Urinary bladder (tissue), 4 donors: ENCODE data around the gene DIS3L2. TPM values are rescaled to one million over a fixed set of nuclear protein-coding genes. Genes with fewer than 3 reads are reported as not detected.
A peak's percentile ranks its signal among the peaks of the same experiment; 100 is the strongest.

ENCODE experiments used
- DNase-seq: peaks from one replicate; pipeline ENCODE4 v3.0.0-alpha.2; 2015; ENCODE audit errors: extremely low spot score
- H3K27ac ChIP-seq: one replicate; pipeline ENCODE4 v1.5.1; 2013; ENCODE audit warnings: low read depth, mild to moderate bottlenecking, moderate library complexity
- H3K36me3 ChIP-seq: one replicate; pipeline ENCODE4 v1.6.1; 2013; ENCODE audit warnings: mild to moderate bottlenecking, moderate library complexity; ENCODE audit not compliant: insufficient read depth
- H3K4me1 ChIP-seq: one replicate; pipeline ENCODE4 v1.6.1; 2013; ENCODE audit warnings: mild to moderate bottlenecking, moderate library complexity; ENCODE audit not compliant: insufficient read depth
- H3K4me3 ChIP-seq: one replicate; pipeline ENCODE4 v1.5.1; 2013; ENCODE audit warnings: low read depth, low read length
- WGBS: extraction: QIAGEN DNeasy Blood & Tissue Kit; methylation state at CpG from one replicate; pipeline ENCODE4 v1.1.7; 2013; 5-methylcytosine and 5-hydroxymethylcytosine counted together
- polyA plus RNA-seq: library from polyadenylated mRNA; stranded (reverse); fragments of 200-250 nt; gene quantifications from one replicate; pipeline ENCODE4 v1.2.3, GENCODE V29; 2013
- total RNA-seq: library from RNA; depleted of rRNA; stranded (reverse); fragments of >200 nt; gene quantifications from one replicate; pipeline ENCODE4 v1.2.3, GENCODE V29; 2014
- donor health status: healthy with polysubstance abuse.
- donor health status: healthy.

The DIS3L2 gene
- total and polyA plus RNA-seq, 2 donors: 15.0 to 33.6 TPM

DNA sequence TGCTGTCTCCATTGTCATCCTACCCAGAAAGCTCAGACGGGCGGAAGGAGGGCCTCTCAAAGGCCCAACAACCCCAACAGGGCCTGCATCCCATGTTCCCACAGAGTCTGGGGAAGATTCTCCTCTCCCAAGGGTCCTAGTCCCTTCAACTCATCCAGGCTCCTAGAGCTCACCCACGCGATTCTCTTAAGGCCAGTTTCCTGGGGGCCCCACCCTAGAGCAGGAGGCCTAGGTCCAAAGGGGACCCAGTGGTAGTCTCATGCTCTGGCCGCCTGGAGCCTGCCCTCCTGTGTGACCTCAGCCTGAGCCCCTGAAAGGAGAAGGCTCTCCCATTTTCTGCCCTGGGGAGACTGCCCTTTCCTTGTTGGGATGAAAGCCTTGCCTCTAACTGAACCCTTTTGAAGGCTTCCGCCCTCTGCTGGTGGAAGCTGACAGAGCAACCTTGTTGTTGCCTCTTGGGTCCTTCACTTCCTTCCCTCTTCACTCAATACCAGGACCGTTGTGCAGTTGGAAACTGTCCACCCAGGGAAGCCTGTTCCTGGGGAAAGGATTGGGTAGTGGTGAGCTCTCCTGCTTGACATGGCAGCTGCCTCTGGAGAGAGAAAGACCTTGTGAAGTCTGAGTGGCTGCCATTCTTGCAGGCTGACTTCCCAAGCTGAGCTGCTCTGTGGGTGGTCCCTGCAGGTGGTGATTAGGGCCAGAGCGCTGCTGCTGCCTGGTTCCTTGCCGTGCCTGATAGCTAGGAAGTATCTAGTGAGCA is 331.1 kb downstream of the DIS3L2 start:
- DNase-seq: no peak
- 84% methylated on average over 9 of the region's 9 CpGs for WGBS
- no peak overlapping the region for H3K4me3 ChIP-seq

GRCh38 chr2:232293191-232293590 is 331.7 kb downstream of the DIS3L2 start:
- Histone ChIP-seq H3K36me3 (no peaks in the 10 kb centered on the region), H3K4me1 (no peaks in the 10 kb centered on the region), H3K27ac (no peak overlapping the region), H3K4me3 (no peak overlapping the region)
- no peak for DNase-seq
- WGBS: 90% methylated on average over 6 of the region's 6 CpGs

More for the DNA sequence above, 331.1 kb downstream of the DIS3L2 start:
- Histone ChIP-seq H3K4me1 (no peaks in the 10 kb centered on the region), H3K27ac (no peak overlapping the region), H3K36me3 (no peaks in the 10 kb centered on the region)

DNA sequence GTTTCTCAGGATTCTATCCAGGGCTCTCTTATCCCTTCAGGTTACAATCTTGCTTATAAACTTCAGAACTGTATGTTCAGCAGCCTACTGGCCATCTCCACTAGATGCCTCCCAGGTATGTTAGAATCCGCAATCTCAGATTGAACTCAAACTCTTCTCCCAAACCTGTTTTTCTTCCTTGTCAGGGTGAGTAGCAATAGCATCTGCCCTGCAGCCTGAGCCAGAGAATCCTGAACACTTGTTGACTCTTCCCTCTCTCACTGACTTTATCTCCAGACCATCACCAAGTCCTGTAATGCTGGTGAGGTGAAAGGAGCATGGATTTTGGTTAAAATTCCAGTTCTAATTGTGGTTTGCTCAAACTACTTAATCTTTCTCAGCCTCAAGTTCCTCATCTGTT is 334.5 kb downstream of the DIS3L2 start:
- H3K36me3 ChIP-seq: no peaks in the 10 kb centered on the region

GRCh38 chr2:232296776-232297525 is 335.4 kb downstream of the DIS3L2 start:
- WGBS: 94% methylated on average over 3 of the region's 3 CpGs

More for the DNA sequence above, 334.5 kb downstream of the DIS3L2 start:
- no peak for DNase-seq
- no peak overlapping the region for H3K4me3 ChIP-seq
- H3K4me1 ChIP-seq: no peaks in the 10 kb centered on the region
- no peak overlapping the region for H3K27ac ChIP-seq
- WGBS: 94% methylated on average over 1 of the region's 1 CpG

DNA sequence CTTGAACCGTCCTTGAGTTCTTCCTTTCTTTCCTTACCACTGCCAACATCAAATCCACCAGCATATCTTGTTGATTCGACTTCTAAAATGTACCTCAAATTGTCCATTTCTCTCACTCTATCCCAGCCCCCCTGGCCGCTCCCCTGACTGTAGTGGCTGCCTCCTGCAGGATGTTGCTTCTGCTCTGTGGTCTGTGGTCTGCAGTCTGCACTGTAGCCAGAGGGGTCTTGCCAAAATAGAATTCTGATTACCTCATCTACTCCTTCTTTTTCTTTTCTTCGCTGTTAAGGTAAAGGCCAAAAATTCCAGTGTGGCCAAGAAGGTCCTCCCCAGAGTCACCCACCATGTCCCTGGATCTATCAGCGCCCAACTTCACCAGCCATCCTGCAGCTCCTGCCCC is 337.6 kb downstream of the DIS3L2 start:
- H3K4me3 ChIP-seq: no peak overlapping the region
- no peak overlapping the region for H3K27ac ChIP-seq
- no peaks in the 10 kb centered on the region for H3K36me3 ChIP-seq
- no peak for DNase-seq
- WGBS: 90% methylated on average over 5 of the region's 5 CpGs
- no peaks in the 10 kb centered on the region for H3K4me1 ChIP-seq

More at GRCh38 chr2:232296776-232297525, 335.4 kb downstream of the DIS3L2 start:
- no peak for DNase-seq
- no peaks in the 10 kb centered on the region for H3K36me3 ChIP-seq
- no peak overlapping the region for H3K4me3 ChIP-seq
- H3K27ac ChIP-seq: no peak overlapping the region
- no peaks in the 10 kb centered on the region for H3K4me1 ChIP-seq

DNA sequence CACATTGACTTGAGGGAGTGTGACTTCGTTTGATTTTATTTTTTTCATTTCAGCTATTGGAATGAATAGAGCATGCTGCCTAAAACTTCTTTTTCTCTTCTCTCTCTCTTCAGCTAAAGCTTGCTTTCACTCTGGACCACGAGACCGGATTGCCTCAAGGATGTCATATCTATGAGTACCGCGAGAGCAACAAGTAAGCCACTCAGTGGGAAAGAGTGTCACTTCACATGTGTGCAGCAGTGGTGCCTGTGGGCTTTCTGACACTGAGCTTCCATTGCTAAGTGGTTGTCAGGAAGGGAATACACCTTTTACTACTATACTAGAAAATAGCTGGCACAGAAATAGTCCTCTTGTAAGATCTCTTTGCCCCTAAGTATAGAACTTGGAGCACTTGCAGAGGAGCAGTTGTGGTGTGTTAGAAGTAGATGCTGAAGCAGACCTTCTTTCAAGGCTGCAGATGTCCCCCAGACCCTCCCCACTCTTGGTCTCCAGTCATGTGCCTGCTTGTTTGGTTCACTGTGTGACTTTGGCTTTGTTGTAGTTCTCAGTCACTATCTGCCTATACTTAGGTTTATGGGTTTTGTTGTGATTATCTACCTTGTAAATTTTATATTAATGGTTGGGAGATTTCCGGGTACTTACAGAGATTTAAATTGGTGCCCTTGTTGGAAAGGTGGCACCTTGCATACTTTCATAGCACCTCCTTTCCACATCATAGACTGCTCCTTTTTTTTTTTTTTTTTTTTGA is 338.6 kb downstream of the DIS3L2 start:
- Histone ChIP-seq H3K4me3 (no peak overlapping the region), H3K27ac (no peak overlapping the region), H3K36me3 (no peaks in the 10 kb centered on the region), H3K4me1 (no peaks in the 10 kb centered on the region)
- 85% methylated on average over 6 of the region's 6 CpGs for WGBS
- no peak for DNase-seq

DNA sequence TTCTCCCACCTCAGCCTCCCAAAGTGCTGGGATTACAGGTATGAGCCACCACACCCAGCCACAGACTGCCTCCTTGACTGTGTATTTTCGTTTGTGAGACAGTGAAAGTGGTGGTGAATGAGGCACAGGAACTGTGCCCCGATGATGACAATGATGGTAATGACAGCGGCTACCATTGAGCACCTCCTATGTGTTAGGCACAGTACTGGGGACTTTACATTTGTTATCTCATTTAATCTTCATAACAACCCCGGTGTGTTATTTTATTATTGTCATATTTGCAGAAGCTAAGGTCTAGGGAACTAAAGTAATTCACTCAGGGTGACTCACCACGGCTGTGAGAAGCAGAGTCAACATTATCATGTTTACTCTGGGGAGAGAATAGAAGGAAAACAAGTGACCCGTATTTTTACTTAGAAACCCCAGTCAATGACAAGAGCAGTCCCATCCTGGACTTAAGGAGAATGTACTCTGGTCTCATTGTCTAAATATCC is 339.4 kb downstream of the DIS3L2 start:
- WGBS: 83% methylated on average over 6 of the region's 6 CpGs
- peak; percentile 63 for DNase-seq
- H3K27ac ChIP-seq: no peak overlapping the region
- no peaks in the 10 kb centered on the region for H3K36me3 ChIP-seq
- H3K4me1 ChIP-seq: no peaks in the 10 kb centered on the region
- H3K4me3 ChIP-seq: no peak overlapping the region

- no peak for DNase-seq
- Histone ChIP-seq H3K4me3 (no peak overlapping the region), H3K36me3 (no peaks in the 10 kb centered on the region), H3K4me1 (no peaks in the 10 kb centered on the region), H3K27ac (no peak overlapping the region)
- WGBS: 94% methylated on average over 6 of the region's 6 CpGs
These were observed 342.7 kb downstream of the DIS3L2 start for GRCh38 chr2:232304236-232304635.

DNA sequence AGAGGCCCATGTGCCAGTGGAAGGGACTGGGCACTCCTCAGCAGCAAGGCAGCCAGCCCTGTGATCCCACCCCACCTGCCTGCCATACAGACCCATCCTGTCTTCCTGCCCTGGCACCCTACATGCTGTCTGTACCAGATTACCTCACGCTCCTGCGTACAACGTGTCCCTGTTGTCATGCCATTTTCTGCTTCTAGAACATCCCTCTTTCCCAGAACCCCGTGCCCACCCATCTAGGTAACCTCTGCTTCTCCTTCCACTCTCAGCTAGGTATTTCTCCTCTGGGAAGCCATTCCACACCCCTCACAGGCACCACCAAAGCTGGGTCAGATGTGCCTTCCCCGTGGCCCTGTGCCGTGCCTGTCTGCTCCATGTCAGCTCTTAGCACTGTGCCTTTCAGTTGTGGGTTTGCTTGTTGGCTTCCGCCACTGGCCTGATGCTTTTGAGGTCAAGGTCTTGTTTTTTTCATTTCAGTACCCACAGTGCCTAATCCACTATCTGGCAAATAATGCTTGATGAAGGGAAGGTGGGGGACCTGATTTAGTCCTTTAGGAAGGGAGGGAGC is 345.3 kb downstream of the DIS3L2 start:
- H3K36me3 ChIP-seq: no peaks in the 10 kb centered on the region
- H3K27ac ChIP-seq: no peak overlapping the region
- WGBS: 93% methylated on average over 7 of the region's 7 CpGs
- H3K4me1 ChIP-seq: no peaks in the 10 kb centered on the region
- no peak overlapping the region for H3K4me3 ChIP-seq
- no peak for DNase-seq

DNA sequence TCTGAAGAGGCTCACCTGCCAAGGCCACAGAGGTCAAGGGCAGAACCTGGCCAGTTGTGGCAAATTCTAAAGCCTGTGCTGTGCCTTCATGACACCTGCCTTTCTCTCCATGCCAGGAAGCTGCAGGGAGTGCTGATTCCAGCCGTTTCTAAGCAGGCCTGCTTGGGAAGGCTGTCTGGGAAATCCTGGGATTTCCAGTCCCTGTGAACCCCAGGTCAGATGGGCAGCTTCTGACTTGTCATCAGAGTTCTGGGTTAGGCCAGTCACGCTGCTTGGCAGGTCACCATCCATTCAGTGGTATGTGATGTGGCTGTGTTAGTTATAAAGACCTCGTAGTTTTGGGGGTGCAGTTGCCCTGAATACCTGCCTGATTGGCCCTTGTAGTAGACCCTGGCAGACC is 346.3 kb downstream of the DIS3L2 start:
- Histone ChIP-seq H3K36me3 (no peaks in the 10 kb centered on the region), H3K27ac (no peak overlapping the region), H3K4me3 (no peak overlapping the region), H3K4me1 (no peaks in the 10 kb centered on the region)
- DNase-seq: no peak
- 78% methylated on average over 3 of the region's 3 CpGs for WGBS

DNA sequence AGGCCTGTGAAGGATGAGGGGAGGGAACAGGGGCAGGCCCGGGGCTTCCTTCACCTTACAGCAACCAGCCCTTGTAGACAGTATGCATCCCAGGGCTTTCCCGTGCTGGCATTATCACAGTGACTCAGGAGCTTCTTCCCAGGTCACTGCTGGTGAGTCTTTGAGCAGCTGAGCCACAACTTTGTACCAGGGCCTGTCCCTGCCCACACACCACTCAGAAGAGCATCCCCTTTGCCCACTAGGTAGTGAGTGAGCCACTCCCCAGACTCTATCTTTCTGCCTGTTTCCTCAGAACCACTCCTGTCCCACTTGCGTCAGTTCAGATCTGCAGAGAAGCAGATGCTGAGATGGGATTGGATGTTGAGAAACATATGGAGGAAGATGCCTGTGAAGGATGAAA is 347.5 kb downstream of the DIS3L2 start:
- no peak overlapping the region for H3K27ac ChIP-seq
- no peak overlapping the region for H3K4me3 ChIP-seq
- 82% methylated on average over 3 of the region's 3 CpGs for WGBS
- no peaks in the 10 kb centered on the region for H3K4me1 ChIP-seq
- no peak for DNase-seq
- no peaks in the 10 kb centered on the region for H3K36me3 ChIP-seq

GRCh38 chr2:232309592-232309991 is 348.1 kb downstream of the DIS3L2 start:
- DNase-seq: no peak
- Histone ChIP-seq H3K36me3 (no peaks in the 10 kb centered on the region), H3K27ac (no peak overlapping the region), H3K4me1 (no peaks in the 10 kb centered on the region), H3K4me3 (no peak overlapping the region)
- 82% methylated on average over 4 of the region's 4 CpGs for WGBS

GRCh38 chr2:232310121-232310520 is 348.6 kb downstream of the DIS3L2 start:
- DNase-seq: no peak
- Histone ChIP-seq H3K4me1 (no peaks in the 10 kb centered on the region), H3K4me3 (no peak overlapping the region), H3K36me3 (no peaks in the 10 kb centered on the region), H3K27ac (no peak overlapping the region)
- 72% methylated on average over 9 of the region's 9 CpGs for WGBS
